ENCODE data around the gene HGD. TPM values are rescaled to one million over a fixed set of nuclear protein-coding genes. Genes with fewer than 3 reads are reported as not detected.
A peak's percentile ranks its signal among the peaks of the same experiment; 100 is the strongest.

The HGD gene
- total and polyA plus RNA-seq, 11 donors: 0.16 to 0.62 (median 0.56) TPM; not detected in 8

DNA sequence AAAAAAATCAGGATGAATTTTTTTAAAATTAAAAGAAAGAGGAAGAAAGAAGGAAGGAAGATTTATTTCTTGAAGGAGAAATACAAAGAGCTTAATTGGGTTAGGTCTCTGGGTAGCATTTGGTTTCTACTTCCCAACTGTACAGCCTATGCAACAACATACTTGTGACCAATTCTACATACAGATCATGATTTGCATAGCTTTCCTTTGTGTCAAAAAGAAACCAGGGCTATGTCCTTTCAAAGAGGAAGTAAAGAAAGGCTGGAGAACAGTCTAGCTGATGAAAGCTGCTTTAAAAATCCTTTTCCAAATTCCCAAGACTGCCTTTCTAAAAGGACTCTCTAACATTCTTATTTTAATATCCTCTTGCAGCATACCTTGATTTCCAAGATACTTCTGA lies 6.1 kb upstream of the HGD start:
- peaks cover 0 to 7% (median 0%) of the 10 kb centered on the region in 12 donors for H3K4me1 ChIP-seq
- peaks cover 0 to 34% (median 9%) of the 10 kb centered on the region in 9 donors for H3K36me3 ChIP-seq
- ATAC-seq (peak in 3 of 4 donors; percentile 24 to 48 (median 46)), DNase-seq (no peak)
- H3K27me3 ChIP-seq: no peaks in the 10 kb centered on the region
- H3K9me3 ChIP-seq: no peaks in the 10 kb centered on the region
- intact Hi-C loops (cut with DNase I): loop anchor here in 1 of 10 donors (5.0 kb wide), 1 partner anchor 46 kb away; no protein-coding TSS in a partner anchor
- peak overlapping the region in 1 of 12 donors; percentile 5 for H3K27ac ChIP-seq
- no peak overlapping the region for H3K4me3 ChIP-seq
- TF ChIP-seq POLR2A (IDR thresholded peaks at IDR 0.05) (no peak), CTCF (IDR thresholded peaks at IDR 0.05) (no peak)

DNA sequence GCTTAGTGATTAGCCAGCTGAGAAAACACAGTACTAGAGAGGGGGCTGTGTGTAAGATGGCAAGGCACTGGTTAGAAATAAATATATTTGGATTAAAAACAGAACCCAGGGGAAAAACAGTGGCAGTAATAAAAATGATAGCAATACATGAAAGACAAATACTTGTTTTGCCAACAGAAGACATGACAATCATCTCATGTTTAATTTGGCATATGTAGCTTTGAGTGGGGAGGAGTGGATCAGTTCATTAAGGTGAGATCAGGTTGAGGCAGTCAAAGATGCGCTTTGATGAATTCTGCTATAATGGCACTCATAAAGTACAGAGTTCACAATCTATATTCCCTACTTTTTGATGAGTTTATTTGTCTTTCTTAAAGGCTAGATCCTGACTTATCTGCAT lies 3.4 kb upstream of the HGD start:
- TF ChIP-seq CTCF (IDR thresholded peaks at IDR 0.05) (no peak), POLR2A (IDR thresholded peaks at IDR 0.05) (no peak)
- Histone ChIP-seq H3K36me3 (peaks cover 0 to 26% (median 0%) of the 10 kb centered on the region in 9 donors), H3K27me3 (no peaks in the 10 kb centered on the region), H3K27ac (no peak overlapping the region), H3K9me3 (no peaks in the 10 kb centered on the region), H3K4me3 (no peak overlapping the region), H3K4me1 (peaks cover 0 to 4% (median 0%) of the 10 kb centered on the region in 12 donors)
- WGBS, 4 donors: 92 to 100% (median 99%) methylated on average over 1 of the region's 1 CpG
- ATAC-seq (no peak), DNase-seq (no peak)
- intact Hi-C loops (cut with DNase I): loop anchor here in 1 of 10 donors (5.0 kb wide), 1 partner anchor 43 kb away; no protein-coding TSS in a partner anchor

GRCh38 chr3:120684896-120685295 lies 2.9 kb upstream of the HGD start:
- 49 to 62% (median 57%) methylated on average over 4 of the region's 4 CpGs for WGBS, 4 donors
- DNase-seq: no peak

More at GRCh38 chr3:120684896-120685295, 2.9 kb upstream of the HGD start:
- no peak for ATAC-seq
- TF ChIP-seq POLR2A (IDR thresholded peaks at IDR 0.05) (no peak), CTCF (IDR thresholded peaks at IDR 0.05) (no peak)
- no peak overlapping the region for H3K27ac ChIP-seq
- peaks cover 0 to 24% (median 0%) of the 10 kb centered on the region in 9 donors for H3K36me3 ChIP-seq
- intact Hi-C loops (cut with DNase I): loop anchor here in 1 of 10 donors (5.0 kb wide), 1 partner anchor 43 kb away; no protein-coding TSS in a partner anchor
- H3K9me3 ChIP-seq: no peaks in the 10 kb centered on the region
- H3K4me1 ChIP-seq: peaks cover 0 to 4% (median 0%) of the 10 kb centered on the region in 12 donors
- no peak overlapping the region for H3K4me3 ChIP-seq
- H3K27me3 ChIP-seq: no peaks in the 10 kb centered on the region
